IPS-NIHi11 (cell line): Measurements from ENCODE around the gene NGEF.

Source experiments
- DNase-seq: peaks from one replicate; pipeline ENCODE4 v3.0.0; 2012; ENCODE audit warnings: mixed read lengths, low spot score

Gene NGEF

GRCh38 chr2:232833830-232834229 is 179.2 kb downstream of the NGEF start:
- no peak for DNase-seq

DNA sequence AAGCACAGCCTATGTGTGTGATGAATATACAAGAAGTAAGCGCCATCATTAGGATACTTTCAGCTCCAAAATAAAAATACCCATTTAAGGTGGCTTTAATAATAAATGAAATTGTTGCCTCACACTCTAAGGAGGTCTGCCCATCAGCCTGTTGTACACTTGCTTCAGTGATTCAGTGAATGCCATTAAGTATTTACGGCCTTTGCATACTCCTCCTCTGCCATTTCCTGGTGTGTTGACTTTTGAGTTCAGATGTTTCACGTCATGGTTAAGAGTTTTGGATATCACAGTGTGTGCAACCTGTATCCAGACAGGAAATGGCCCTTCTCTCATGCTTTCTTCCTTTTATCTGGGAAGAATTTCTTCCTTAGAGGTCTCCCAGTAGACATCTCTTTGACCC is 181.6 kb downstream of the NGEF start:
- no peak for DNase-seq

GRCh38 chr2:232829988-232830387 is 183.1 kb downstream of the NGEF start:
- DNase-seq, result no peak
